ENCODE results near the gene TCF4.

The TCF4 gene

GRCh38 chr18:55384551-55385275 is 203.3 kb downstream of the TCF4 start:
- peak; percentile 12 for DNase-seq (ENCODE audit: low spot score)

GRCh38 chr18:55384115-55384514 is 203.9 kb downstream of the TCF4 start:
- DNase-seq (ENCODE audit: low spot score): no peak

- DNase-seq (ENCODE audit: low spot score): no peak
These were observed 205.7 kb downstream of the TCF4 start for GRCh38 chr18:55382277-55382805.

GRCh38 chr18:55381277-55381676 is 206.7 kb downstream of the TCF4 start:
- DNase-seq (ENCODE audit: low spot score): no peak

GRCh38 chr18:55380589-55380988 is 207.4 kb downstream of the TCF4 start:
- no peak for DNase-seq (ENCODE audit: low spot score)

- DNase-seq (ENCODE audit: low spot score): no peak
These were observed 211.6 kb downstream of the TCF4 start for GRCh38 chr18:55376387-55376786.

GRCh38 chr18:55375930-55376329 is 212.1 kb downstream of the TCF4 start:
- no peak for DNase-seq (ENCODE audit: low spot score)

- DNase-seq (ENCODE audit: low spot score): no peak
These were observed 213.3 kb downstream of the TCF4 start for GRCh38 chr18:55374741-55375140.

- no peak for DNase-seq (ENCODE audit: low spot score)
These were observed 215.8 kb downstream of the TCF4 start for GRCh38 chr18:55372209-55372608.

- no peak for DNase-seq (ENCODE audit: low spot score)
These were observed 217.1 kb downstream of the TCF4 start for GRCh38 chr18:55370936-55371335.

- DNase-seq (ENCODE audit: low spot score): no peak
These were observed 218.6 kb downstream of the TCF4 start for GRCh38 chr18:55369346-55369745.

GRCh38 chr18:55365342-55365741 is 222.7 kb downstream of the TCF4 start:
- DNase-seq (ENCODE audit: low spot score): no peak

- no peak for DNase-seq (ENCODE audit: low spot score)
These were observed 225.7 kb downstream of the TCF4 start for GRCh38 chr18:55362303-55362702.

- DNase-seq (ENCODE audit: low spot score): no peak
These were observed 226.3 kb downstream of the TCF4 start for GRCh38 chr18:55361492-55362250.

- no peak for DNase-seq (ENCODE audit: low spot score)
These were observed 227.9 kb downstream of the TCF4 start for GRCh38 chr18:55360061-55360460.

GRCh38 chr18:55356815-55357214 is 231.2 kb downstream of the TCF4 start:
- no peak for DNase-seq (ENCODE audit: low spot score)

GRCh38 chr18:55355223-55355622 is 232.8 kb downstream of the TCF4 start:
- DNase-seq (ENCODE audit: low spot score): no peak

GRCh38 chr18:55354795-55355194 is 233.2 kb downstream of the TCF4 start:
- DNase-seq (ENCODE audit: low spot score): no peak

- DNase-seq (ENCODE audit: low spot score): no peak
These were observed 234.2 kb downstream of the TCF4 start for GRCh38 chr18:55353806-55354205.

- no peak for DNase-seq (ENCODE audit: low spot score)
These were observed 234.6 kb downstream of the TCF4 start for GRCh38 chr18:55353391-55353790.

- DNase-seq (ENCODE audit: low spot score): no peak
These were observed 235.8 kb downstream of the TCF4 start for GRCh38 chr18:55351980-55352714.

GRCh38 chr18:55351241-55351691 is 236.7 kb downstream of the TCF4 start:
- no peak for DNase-seq (ENCODE audit: low spot score)

- no peak for DNase-seq (ENCODE audit: low spot score)
These were observed 238.3 kb downstream of the TCF4 start for GRCh38 chr18:55349685-55350084.

Data from LoVo (cell line).